Activated CD4-positive, alpha-beta T cell treated with anti-CD3 and anti-CD28 coated beads for 48 hours (primary cell): ENCODE data around the gene MYRIP.

ENCODE experiments used
- DNase-seq: peaks from one replicate; pipeline ENCODE4 v3.0.0-alpha.2; 2020

MYRIP gene

GRCh38 chr3:40143283-40144090 lies 334.1 kb downstream of the MYRIP start:
- no peak for DNase-seq

- no peak for DNase-seq
Observed at GRCh38 chr3:40148827-40149226, 339.4 kb downstream of the MYRIP start.

DNA sequence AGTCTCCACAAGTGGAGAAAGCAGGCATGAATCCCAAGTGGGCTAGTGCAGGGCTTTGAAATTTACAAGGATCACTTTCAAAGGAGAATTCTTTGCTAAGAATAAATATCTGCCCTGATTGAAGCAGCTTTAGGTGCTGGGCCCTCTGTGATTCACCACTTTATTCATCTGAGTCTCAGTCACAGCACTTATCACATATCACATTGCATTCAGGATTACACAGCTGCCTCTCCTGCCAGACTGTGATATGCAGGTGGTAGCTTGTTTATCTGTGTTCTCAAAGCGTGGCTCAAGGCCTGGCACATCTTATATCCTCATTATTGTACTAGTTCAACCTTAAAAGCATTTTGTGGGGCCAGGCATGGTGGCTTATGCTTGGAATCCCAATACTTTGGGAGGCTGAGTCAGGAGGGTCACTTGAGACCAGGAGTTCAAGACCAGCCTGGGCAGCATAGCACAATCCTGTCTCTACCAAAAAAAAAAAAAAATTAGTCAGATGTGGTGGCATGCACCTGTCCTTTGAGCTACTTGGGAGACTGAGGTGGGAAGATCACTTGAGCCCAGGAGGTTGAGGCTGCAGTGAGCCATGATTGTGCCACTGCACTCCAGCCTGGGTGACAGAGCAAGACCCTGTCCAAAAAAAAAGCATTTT lies 343.2 kb downstream of the MYRIP start:
- no peak for DNase-seq

GRCh38 chr3:40160933-40161332 lies 351.5 kb downstream of the MYRIP start:
- no peak for DNase-seq

GRCh38 chr3:40162616-40163015 lies 353.2 kb downstream of the MYRIP start:
- DNase-seq, result no peak

GRCh38 chr3:40166997-40167396 lies 357.6 kb downstream of the MYRIP start:
- DNase-seq, result no peak

DNA sequence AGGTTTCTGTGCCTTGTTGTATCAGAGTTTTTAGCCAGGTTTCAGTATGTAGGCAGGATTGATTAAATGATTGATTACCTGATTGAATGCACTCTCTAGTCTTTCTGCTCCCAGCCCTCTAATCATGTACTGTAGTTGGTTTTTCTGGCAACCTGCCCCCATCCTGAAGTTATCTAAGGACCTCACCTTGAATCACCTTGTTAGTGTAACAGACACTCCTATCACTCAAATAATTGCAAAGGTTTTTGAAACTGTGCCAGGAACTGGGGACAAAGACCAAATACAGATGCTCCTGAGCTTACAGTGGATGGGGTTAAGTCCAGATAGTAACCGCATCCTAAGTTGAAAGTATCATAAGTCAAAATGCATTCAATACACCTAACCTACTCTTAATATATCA lies 358.5 kb downstream of the MYRIP start:
- DNase-seq, result no peak

DNA sequence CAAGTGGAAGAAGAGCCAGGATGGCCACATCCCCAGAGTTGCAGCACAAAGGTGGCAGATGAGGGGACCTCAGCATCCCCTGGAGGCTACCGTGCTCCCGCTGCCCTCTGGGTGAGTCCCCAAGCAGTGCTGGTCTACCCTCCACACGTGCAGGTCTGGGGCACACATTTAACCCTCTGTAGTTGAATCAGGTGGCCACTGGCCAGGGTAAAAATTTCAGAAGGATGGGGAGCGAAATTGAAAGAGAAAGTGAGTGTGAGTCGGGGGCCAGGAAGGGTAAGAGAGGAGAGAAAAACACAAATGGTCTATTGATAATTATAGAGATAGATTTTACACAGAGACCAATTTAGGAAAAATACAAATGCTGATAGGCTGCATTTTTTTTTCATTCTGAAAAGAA lies 360.6 kb downstream of the MYRIP start:
- no peak for DNase-seq

DNA sequence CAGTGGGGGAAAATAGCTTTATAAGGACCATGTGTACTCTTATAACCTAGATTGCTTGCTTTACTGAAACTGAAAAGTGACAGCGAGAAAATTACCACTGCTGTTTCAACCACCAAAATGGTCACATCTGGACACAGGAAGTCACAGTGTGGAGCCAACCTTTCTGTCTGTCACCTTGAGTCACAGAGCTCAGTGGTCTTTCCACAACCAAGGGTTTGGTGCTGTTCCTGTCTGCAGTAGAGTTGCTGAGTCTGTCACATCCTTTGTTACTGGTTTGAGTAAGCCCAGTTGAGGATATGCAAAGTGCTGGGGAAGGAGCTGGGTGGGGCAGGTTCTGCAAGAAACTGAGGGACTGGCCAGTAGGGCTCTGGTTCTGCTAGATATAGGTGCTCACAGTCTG lies 361.0 kb downstream of the MYRIP start:
- DNase-seq, result no peak

- DNase-seq, result no peak
Observed at GRCh38 chr3:40172560-40172959, 363.2 kb downstream of the MYRIP start.

GRCh38 chr3:40173227-40173721 lies 363.9 kb downstream of the MYRIP start:
- no peak for DNase-seq

GRCh38 chr3:40178012-40178594 lies 368.7 kb downstream of the MYRIP start:
- no peak for DNase-seq

- peak; percentile 79 for DNase-seq
Observed at GRCh38 chr3:40179016-40179415, 369.6 kb downstream of the MYRIP start.

GRCh38 chr3:40181182-40181581 lies 371.8 kb downstream of the MYRIP start:
- no peak for DNase-seq

DNA sequence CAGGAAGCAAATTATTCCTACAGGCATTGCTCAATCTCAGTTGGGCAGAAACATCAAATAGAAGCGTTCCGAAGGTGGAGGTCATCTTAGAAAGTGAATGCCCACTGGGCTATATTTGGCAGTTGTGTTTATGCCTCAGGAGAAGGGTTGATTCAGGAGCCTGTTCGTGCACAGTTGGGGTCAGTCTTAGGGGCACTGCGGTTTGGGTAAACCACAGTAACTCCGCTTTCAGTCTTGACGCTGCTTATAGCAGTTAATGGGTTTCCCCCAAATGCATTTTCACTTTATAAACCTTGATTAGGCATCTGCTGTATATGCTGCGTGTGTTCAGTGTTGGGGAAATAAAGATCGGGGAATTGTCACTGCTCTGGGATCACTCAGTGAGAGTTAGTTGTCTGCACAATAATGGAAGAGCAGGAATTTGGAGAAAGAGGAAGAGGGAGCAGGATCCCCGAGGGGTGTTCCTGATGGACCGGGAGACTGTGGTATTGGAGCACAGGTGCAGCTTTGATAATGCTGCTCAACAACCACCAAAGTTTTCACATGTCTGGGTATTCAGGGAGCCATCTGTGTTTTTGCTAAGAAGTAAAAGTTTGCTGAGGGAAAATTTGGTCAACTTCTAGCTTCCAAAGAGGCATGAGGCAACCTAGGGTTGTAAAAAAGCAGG lies 375.8 kb downstream of the MYRIP start:
- DNase-seq, result no peak

DNA sequence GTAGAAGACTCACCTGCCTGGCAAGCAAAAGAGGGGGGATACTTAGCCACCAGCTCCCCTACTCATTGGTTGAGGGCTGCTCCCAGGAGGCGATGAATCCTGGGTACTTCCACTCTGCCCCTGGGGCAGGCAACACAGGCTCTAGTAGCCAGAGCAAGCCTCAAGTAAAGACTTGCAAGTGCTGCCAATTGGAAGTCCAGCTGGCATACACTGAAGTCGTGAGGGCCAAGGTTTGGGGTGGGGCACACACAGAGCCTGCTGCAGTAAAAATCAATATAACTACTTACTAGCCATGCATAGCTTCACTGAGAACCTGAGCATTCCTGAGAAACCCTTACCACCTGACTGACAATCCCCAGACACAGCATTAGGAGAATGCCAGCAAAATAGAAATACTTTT lies 377.1 kb downstream of the MYRIP start:
- DNase-seq, result no peak

- DNase-seq, result no peak
Observed at GRCh38 chr3:40187945-40188344, 378.5 kb downstream of the MYRIP start.

- no peak for DNase-seq
Observed at GRCh38 chr3:40189118-40189517, 379.7 kb downstream of the MYRIP start.

- no peak for DNase-seq
Observed at GRCh38 chr3:40190056-40190455, 380.6 kb downstream of the MYRIP start.

DNA sequence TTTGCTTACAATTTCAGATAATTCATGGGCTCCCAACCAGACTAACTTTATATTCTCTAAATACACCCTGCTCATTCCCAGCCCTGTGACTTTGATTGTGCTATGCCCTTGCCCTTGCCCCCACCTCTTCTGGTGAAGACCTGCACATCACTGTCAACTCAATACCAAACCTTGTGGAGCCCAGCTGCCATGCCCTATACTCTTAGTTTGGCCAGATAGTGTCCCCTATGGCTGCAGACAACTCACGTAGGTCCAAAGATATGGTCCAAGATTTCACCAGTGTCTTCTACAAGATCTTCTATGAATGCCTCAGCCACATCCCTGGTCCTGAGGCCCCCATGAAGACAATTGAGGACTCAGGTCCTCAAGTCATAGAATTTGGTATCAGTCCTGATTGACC lies 381.8 kb downstream of the MYRIP start:
- DNase-seq, result no peak

DNA sequence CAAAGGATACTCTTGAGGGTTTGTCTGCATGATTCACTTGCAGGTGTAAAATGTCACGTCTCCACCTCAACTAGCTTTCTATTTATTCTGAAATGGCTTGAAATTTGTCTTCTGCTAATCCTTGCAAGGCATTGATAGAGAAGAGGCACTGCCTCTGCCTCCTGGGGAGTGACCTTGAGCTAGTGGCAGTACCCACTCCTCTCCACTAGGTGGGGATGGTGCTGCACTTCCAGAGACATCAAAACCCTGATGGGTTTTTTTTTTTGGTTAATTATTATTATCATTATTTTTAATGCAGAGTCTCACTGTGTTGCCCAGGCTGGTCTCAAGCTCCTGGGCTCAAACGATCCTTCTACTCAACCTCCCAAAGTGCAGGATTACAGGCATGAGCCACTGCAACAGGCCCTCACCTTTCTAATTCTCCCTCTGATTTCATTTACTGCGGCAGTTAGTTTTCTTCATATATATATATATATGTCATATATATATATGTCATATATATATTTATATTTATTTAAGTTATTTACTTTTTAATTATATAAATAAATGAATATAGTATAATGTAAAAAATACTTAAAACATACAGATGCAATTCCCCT lies 382.5 kb downstream of the MYRIP start:
- peak; percentile 74 for DNase-seq

DNA sequence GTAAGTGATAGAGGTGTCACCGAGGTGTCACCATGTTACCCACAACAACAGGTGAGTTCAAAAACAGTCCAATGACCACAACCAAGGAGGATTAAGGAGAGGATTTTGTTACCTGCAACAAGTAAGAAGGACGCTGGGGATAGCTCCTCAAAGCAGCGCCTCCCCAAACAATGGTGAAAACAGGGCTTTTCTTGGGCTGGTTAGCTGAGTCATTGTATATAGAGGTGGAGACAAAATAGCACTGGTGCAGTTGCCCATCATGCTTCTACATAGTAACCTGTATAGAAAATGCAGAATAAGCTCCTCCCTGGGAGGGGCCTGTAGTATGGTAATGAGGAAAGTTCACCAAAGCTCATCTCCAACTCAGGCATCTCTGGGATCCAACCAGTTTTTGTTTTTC lies 383.2 kb downstream of the MYRIP start:
- DNase-seq, result no peak

GRCh38 chr3:40196966-40197365 lies 387.6 kb downstream of the MYRIP start:
- DNase-seq, result no peak
